SK-N-SH treated with all-trans-retinoic acid at 6 μM for 48 hours (cell line): ENCODE results near the gene GLI3.

ENCODE experiments used
- ARNTL ChIP-seq: fragments of 450-650 bp; formaldehyde crosslinking; IDR thresholded peaks from 2 replicates; pipeline ENCODE4 v1.5.0; 2020; ENCODE audit warnings: low read depth, mild to moderate bottlenecking, moderate library complexity, borderline replicate concordance
- BACH2 ChIP-seq: fragments of 250-450 bp; sonication (Bioruptor Pico); IDR thresholded peaks from 2 replicates; pipeline ENCODE4 v1.9.0; 2021; ENCODE audit warnings: mild to moderate bottlenecking, borderline replicate concordance
- CSDC2 ChIP-seq: fragments of 250-450 bp; sonication (Bioruptor Pico); IDR thresholded peaks from 2 replicates; pipeline ENCODE4 v1.5.0; 2020; ENCODE audit warnings: mild to moderate bottlenecking, moderate library complexity
- ESRRG ChIP-seq: fragments of 250-450 bp; sonication (Bioruptor Pico); IDR thresholded peaks from 2 replicates; pipeline ENCODE4 v1.6.1; 2021; ENCODE audit warnings: mild to moderate bottlenecking
- ISL1 ChIP-seq: fragments of 250-450 bp; sonication (Bioruptor Pico); IDR thresholded peaks from 2 replicates; pipeline ENCODE4 v2.1.2; 2022; ENCODE audit warnings: mild to moderate bottlenecking, moderate library complexity
- RARB ChIP-seq: fragments of 250-450 bp; sonication (Bioruptor Pico); IDR thresholded peaks from 2 replicates; pipeline ENCODE4 v1.8.0; 2021; ENCODE audit warnings: mild to moderate bottlenecking, moderate library complexity
- SNAI2 ChIP-seq: fragments of 250-450 bp; sonication (Bioruptor Pico); IDR thresholded peaks from 2 replicates; pipeline ENCODE4 v1.5.0; 2020; ENCODE audit warnings: mild to moderate bottlenecking, moderate library complexity
- ZNF565 ChIP-seq: fragments of 450-650 bp; formaldehyde crosslinking; conservative IDR thresholded peaks from 2 replicates; pipeline ENCODE4 v1.5.0; 2020; ENCODE audit warnings: low read depth, mild to moderate bottlenecking, moderate library complexity
- TF ChIP-seq, protein P1 (sequence below): fragments of 250-450 bp; sonication (Bioruptor Pico); IDR thresholded peaks from 2 replicates; pipeline ENCODE4 v1.8.0; 2020; ENCODE audit warnings: mild to moderate bottlenecking, moderate library complexity, borderline replicate concordance

DNA sequence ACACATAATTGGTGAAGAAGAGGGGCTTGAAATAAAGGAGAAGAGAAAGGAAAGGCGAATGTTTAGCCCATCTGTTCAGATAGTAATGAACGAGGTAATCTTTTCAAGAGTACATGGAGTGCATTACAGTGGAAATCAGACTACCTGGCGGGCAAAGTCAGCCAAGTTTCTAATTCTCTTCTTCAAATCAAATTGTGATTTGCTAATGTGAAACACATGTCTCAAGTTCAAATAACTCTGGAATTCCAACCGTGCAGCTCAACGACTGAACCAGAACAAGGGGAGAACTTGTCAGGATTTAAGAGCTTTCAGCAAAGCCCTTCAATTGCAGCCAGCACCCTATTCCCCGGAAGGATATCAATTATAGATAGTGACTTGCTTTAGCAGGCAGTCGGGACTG lies 216.9 kb downstream of the GLI3 start:
- TF ChIP-seq RARB (no peak), ZNF565 (CRISPR knock-in tag) (no peak), ESRRG (CRISPR knock-in tag) (no peak), BACH2 (no peak), SNAI2 (no peak), ISL1 (CRISPR knock-in tag) (no peak), CSDC2 (CRISPR knock-in tag) (no peak), ARNTL (CRISPR knock-in tag) (no peak)
- TF ChIP-seq, protein P1, sequence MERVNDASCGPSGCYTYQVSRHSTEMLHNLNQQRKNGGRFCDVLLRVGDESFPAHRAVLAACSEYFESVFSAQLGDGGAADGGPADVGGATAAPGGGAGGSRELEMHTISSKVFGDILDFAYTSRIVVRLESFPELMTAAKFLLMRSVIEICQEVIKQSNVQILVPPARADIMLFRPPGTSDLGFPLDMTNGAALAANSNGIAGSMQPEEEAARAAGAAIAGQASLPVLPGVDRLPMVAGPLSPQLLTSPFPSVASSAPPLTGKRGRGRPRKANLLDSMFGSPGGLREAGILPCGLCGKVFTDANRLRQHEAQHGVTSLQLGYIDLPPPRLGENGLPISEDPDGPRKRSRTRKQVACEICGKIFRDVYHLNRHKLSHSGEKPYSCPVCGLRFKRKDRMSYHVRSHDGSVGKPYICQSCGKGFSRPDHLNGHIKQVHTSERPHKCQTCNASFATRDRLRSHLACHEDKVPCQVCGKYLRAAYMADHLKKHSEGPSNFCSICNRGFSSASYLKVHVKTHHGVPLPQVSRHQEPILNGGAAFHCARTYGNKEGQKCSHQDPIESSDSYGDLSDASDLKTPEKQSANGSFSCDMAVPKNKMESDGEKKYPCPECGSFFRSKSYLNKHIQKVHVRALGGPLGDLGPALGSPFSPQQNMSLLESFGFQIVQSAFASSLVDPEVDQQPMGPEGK (CRISPR knock-in tag), result no peak
